NCI-H524 (cell line): Measurements from ENCODE around the gene PVALEF.

Source experiments
- DNase-seq, 2 experiments: peaks; one replicate each; lab custom pipeline; 2025; lab: John Stamatoyannopoulos, UW

Gene PVALEF

DNA sequence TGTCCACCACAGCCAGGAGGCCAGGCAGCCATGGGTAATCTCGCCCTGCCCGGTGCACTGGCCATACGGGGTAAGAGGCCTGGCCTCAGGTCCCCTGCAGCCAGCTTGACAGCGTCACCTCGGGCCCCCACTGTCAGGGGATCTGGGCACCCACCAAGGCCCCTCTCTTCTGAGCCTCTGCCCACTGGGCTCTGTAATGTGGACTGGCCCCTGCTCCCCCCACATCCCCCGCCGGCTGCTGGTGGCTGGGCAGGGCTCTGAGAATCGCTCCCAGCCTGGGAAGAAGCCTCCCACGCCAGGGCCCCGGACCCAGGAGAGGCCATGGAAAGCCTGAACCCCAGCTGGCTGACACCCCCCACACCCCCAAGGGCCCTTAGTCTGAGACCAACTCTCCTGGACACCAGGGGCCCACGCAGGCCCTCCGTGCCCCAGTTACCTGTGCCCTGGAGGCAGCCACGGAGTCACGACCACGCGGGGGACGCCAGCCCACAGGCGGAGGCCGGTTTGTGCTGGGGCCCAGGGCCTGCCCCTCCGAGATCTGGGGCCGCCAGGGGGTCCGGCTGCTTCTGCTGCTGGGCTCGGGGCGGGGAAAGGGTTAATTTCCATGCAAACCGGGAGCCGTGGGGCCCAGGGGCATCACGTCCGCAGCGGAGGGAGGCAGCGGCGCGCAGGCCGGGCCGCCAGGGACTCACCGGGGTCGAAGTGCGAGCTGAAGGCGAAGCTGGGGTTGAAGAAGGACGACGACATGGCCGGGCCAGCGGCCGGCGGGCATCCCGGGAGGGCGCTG is at the start of gene PVALEF:
Gene PVALEF, plus strand, starts transcription at position 262 of the 787 bp plus-strand sequence. CDS start 15,720 bp downstream, outside the sequence.
- DNase-seq = peak in 1 of 2 experiments; percentile 64

DNA sequence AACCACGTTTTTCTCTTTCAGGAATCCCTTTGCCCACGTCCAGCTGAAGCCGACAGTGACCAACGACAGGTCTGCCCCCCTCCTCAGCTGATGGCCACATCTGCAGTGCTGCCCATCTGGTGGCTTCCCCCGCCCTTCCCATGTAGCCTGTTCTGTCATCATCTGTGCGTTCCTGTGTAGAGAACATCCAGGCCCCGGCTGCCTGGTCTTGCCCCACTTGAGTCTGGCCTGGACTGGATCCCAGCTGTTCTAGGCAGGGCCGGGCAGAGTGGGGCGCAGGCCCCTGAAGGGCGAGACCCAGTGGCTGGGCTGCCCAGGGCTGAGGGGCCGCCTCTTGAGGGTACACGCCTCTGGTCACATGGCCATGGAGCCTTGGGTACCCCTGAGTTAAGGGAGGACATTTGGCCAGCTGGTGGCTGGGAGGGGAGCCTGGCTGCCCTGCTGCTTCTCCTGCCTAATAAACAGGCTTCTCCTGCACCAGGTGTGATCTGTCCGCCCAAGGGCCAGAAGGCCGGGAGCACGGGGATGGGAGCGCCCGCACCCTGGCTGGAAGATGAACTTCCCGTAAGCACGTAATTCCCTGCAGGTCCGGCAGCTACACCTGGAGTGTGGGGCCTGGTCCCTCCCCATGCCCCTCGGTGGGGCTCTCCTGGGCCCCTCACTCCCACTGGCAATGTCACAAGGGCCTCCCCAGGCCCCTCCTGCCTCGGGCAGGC is 49.4 kb upstream of the PVALEF start:
- DNase-seq = peak in 1 of 2 experiments; percentile 63

DNA sequence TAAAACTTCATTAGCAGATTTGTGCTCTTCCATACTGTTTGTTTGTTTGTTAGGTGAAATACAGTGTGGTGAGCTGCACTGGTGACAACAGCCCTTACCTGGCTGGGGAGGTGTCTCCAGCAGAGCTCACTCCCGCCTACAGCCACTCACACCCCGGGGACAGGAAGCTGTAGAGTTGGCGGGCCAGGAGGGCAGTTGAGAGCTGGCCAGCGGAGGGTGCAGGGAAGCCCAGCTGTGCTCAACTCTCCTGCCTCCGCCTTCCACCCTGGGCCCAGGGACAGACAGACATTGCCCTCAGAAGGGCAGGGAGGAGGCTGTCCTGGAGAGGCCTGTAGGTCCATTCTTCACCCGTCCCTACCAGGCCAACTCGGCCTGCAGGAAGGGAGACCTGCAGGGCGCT is 48.6 kb upstream of the PVALEF start:
- DNase-seq = no peak

GRCh38 chr17:81117672-81118198 is 47.6 kb upstream of the PVALEF start:
- no peak for DNase-seq

DNA sequence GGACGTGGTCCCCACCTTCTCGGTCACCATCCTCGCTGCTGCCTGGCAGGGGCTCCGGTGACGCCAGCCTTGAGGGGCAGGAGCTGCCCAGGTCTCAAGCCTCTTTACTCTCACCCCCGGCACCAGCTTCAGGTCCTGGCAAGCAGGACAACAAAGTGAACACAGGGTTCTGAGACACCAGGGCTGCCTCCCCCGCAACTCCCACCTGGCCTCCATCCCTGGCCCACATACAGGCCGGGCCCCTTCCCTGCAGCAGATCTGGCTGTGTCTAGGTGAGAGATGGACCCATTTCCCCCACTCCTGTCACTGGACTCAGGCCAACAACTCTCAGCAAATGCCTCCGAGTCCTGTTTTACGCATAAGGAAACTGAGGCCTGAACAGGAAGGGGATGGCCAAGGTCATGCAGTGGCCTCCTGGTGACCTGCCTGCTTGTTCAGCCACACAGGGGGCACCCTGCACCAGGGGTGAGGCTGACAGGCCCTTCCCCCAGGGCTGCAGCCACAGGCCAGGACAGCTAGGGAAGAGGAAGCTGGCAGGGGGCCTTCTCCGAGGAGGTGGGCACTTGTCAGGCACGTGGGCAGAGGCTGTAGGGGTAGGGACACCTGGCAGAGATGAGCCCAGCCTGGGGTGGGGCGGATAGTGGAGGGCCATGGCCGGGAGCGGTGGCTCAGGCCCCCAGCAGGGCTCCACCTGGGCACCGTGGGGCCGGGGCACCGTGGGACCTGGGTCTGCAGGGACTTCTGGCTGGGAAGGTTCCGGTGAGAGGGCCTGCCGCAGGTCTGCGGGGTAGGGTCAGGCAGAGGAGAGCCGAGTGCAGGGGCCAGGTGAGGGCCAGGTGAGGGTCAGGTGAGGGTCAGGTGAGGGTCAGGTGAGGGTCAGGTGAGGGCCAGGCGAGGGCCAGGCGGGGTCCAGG is 46.7 kb upstream of the PVALEF start:
- no peak for DNase-seq

DNA sequence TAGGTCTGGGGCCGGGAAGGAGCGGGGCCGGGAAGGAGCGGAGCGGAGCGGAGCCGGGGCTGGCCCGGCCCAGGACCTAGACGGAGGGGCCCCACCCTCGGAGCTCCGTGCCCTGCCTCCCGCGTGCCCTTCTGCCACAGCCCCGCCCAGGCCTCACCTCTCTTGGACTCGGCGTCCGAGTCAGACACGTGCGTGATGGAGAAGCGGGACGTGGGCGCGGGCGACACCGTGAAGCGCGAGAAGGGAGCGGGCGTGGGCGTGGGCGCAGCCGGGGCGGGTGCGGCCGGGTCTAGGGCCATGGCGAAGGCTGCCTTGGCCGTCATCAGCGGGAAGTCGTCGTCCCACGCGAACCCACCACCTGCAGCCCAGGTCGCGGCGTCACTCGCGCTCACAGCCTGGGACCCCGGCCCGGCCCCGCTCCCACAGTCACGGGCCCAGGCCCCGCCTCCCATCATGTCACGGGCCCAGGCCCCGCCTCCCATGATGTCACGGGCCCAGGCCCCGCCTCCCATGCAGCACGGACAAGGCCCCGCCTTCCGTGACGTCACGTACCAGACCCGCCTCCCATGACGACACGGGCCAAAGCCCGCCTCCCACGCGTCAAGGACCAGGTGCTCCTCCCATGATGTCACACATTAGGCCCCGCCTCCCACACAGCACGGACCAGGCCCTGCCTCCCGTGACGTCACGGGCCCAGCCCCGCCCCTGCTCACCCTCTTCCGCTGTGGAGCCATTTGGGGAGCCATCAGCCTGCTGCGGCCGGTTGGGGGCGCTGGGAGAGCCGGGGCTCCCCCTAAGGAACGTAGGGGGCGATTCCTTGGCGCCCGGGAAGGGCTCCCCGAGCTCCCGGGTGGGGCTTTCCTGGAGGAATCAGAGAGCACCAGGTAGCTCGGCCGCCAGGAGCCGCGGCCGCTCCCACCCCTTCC is 45.8 kb upstream of the PVALEF start:
- peak in 1 of 2 experiments; percentile 33 for DNase-seq

- no peak for DNase-seq
Measured at GRCh38 chr17:81120149-81120484, 45.2 kb upstream of the PVALEF start.

DNA sequence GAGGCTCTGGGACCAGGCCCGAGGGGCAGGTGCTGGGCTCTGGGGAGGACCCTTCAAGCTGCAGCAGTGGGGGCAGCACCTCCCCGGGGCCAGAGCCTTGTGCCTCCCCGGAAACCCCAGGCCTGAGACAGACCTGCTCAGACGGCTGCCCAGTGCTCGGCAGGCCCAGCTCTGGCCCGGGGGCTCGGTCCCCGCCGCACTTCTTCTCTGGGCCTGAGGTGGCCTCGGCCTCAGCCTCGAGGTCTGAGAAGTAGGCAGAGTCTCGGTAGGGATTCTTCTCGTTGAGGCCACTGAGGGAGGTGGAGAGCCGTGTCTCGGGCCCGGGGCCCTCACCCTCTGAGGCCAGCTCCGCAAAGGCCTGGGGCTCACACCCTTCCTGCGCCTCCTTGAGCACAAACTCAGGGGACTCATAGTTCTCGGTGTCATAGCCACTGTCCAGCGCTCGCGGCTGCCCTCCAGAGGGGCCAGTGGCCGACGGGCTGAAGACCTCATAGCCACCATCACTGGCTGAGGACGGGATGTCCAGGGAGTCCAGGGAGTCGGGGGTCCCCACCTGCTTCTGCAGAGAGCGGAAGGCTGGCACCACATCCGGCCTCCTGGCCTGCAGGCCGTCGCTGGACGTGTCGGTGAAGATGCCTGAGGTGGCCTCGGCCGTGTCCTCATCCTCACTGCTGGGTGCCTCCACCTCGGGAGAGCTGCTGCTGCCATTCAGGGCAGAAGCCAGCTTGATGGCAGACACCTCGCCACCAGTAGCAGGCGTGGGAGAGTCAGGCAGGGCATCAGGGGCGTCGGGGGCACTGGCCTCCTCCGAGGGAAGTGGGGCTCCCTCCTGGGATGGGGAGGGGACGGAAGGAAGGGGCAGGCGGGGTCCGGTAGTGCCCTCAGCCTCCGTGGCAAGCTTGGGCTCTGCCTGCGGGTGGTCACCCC is 44.3 kb upstream of the PVALEF start:
- DNase-seq = no peak

DNA sequence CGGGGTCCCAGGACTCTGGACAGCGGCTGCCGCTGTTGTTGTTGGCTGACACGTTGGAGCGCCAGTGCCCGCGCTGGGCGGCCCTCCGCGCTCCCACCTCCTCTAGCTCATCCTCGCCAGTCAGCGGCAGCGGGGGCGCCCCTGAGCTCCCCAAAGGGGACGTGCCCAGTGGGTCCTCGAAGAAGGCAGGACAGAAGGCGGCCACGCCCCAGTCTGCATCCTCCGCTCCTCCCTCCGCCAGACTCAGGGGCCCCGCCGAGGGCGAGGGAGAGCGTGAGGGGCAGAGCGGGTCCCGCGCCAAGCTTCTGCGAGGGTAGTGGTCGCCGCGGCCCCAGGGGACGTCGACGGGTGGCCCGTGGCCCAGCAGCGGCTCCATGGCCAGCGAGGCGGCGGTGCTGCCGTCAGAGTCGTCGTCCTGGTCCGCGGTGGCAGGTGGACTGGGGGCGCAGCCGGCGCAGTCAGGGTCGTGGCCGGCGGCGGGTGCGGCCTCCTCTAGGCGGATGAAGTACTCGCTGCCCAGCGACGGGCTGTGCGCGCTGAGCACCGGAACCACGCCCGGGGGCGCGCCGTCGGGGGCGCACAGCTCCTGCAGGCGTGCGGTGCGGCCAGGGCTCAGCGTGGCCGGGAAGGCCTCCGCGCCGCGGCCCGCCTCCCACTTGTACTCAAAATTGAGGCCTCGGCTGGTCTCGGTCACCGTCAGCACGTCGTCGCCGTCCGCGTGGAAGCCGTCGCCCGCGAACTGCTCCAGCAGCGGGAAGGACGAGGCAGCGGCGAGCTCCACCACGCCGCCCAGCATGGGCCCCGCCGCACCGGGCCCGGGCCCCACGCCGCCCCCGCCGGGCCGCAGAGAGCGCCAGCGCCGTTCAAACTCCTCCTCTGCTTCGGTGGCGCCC is 43.2 kb upstream of the PVALEF start:
- no peak for DNase-seq

DNA sequence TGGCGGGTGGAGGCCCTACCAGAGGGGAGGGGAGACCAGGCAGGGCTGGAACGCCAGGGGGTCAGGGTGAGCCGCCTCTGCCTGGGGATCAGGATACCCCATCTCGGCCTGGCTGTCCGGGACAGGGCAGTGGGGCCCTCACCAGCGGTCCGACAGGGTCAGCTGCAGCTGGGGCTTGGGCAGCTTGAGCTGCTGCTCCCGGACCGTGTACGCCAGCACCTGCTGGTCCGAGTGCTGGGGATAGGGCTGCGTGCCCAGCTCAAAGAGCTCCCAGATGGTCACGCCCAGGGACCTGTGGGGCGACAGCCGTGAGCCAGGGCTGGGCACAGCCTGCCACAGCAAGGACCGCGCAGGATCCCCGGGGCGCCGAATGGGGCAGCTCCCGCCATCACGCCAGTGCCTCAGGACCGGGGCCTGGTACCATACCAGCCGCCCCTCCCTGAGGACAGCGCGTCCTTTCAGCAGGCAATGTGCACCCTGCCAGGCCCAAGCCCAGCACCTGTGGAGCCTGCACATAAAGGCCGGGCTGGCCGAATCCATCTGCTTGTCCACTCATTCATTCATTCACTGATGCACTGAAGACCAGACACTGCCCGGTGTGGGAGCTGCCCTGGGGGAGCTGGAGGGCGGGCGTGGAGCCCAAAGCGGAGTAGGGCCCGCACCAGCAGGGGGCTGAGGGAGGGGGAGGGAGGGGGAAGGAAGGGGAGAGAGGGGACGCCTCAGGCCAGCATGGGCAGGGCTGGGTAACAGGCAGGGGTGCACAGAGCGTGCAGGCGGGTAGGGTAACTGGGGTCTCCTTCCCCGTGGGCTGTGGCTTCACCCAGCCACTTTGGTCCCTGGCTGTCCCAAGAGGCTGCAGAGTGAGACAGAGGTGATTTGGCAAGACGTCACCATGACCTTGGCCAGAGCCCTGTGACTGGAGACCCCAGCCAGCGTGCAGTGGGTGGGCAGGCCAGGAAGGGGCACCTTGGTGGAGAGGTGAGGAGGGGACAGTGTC is 42.0 kb upstream of the PVALEF start:
- no peak for DNase-seq

DNA sequence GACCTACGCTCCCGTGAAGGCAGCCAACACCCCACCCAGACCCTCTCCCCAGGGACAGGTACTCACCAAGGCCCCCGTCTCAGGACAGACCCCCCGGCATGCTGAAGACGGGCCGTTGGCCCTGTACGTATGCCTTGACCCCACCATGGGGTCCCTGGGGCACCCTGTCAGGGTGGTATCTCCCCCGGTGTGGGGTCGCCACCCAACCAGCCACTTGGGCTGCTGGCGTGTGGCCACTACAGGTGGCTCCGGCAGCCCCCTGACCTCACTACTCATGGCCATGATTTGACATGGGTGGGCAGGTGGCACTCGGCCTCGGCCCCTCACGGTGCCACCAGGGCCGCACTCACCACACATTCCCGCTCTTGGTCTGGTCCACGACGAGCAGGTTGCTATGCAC is 40.9 kb upstream of the PVALEF start:
- DNase-seq = no peak

DNA sequence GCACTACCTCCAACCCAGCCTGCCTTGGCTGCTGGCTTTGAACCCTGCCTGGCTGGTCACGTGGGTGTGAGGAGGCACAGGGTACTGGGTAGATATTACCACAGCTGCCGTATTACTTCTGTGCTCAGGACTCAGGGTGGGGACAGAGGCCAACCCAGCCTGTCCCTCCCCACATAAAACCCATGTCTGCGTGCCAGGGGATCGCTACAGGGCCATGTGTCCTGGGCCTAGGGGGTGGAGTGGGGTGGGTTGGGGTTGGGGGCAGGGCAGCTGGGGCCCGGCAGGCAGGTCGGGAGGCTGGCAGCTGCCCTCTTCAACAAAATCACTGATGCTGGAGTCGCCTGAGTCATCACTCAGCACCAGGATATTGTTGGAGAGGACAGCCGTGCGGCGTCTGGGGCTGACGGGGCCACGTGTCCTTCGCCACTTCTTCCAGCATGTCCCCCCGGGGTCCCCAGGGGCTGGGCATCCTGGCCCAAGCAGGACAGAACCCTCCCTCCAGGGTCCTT is 39.7 kb upstream of the PVALEF start:
- peak in 1 of 2 experiments; percentile 30 for DNase-seq

GRCh38 chr17:81126281-81127132 is 38.8 kb upstream of the PVALEF start:
- DNase-seq = no peak

DNA sequence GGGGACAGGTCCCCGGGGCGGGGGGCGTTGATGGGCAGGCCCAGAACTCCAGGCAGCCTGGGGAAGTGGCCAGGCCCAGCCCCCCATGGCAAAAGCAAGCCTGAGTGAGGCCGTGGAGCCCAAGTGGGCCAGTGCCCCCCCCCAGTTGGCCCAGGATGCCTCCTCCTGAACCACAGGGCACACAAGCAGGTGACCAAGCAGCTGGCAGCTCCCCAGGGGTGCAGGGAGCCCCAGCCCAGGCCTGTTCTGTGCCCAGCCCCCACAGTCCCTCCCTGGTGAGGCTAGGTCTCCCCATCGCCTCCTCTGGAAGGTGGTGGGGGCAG is 38.2 kb upstream of the PVALEF start:
- DNase-seq = no peak

- no peak for DNase-seq
Measured at GRCh38 chr17:81127526-81128177, 37.7 kb upstream of the PVALEF start.

DNA sequence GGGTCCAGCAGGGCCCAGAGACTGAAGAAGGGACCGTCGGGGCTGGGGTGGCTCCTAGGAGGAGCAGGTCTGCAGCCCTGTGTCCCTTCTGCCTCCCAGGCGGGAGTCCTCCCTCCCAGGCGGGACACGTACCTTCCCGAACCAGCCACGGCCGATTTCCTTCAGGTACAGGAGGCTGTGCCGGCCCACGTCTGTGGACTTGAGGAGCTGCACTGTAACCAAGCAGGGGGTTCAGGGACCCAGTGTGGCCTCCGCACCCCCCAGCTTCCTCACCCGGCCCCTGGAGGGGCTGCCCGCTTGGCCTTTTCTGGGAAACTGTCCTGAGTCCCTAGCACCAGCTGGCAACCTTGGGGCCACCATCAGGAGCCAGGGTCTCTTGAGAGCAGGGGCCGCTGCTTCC is 37.0 kb upstream of the PVALEF start:
- no peak for DNase-seq
